Stimulated activated CD4-positive, alpha-beta T cell treated with anti-CD3 and anti-CD28 coated beads, TNF-alpha, amount 100 ng/mL, for 1 hour (primary cell): Measurements from ENCODE around the gene PRXL2B.
"Not testable (repeated sequence)": the region's sequence is repeated elsewhere in the genome, so short reads cannot be mapped to it uniquely, and the experiment has no call there.

Experiments used
- DNase-seq, 3 donors: peaks; one replicate each; pipeline ENCODE4 v3.0.0-alpha.2; 2020; ENCODE audit warnings: low read depth in 3 of 3, low spot score in 1 of 3

PRXL2B gene

GRCh38 chr1:2611621-2612437, 25.3 kb downstream of the PRXL2B start:
- DNase-seq = no peak

GRCh38 chr1:2612591-2613365, 26.2 kb downstream of the PRXL2B start:
- DNase-seq = no peak

- DNase-seq = no peak
Measured at GRCh38 chr1:2614145-2614544, 27.6 kb downstream of the PRXL2B start.

- DNase-seq = no peak
Measured at GRCh38 chr1:2617971-2618470, 31.4 kb downstream of the PRXL2B start.

- no peak for DNase-seq
Measured at GRCh38 chr1:2623571-2624337, 37.2 kb downstream of the PRXL2B start.

GRCh38 chr1:2624735-2625300, 38.2 kb downstream of the PRXL2B start:
- DNase-seq = no peak

- DNase-seq = no peak
Measured at GRCh38 chr1:2625311-2625710, 38.7 kb downstream of the PRXL2B start.

GRCh38 chr1:2625748-2626147, 39.2 kb downstream of the PRXL2B start:
- not testable (repeated sequence) for DNase-seq

- no peak for DNase-seq
Measured at GRCh38 chr1:2627746-2628145, 41.2 kb downstream of the PRXL2B start.

GRCh38 chr1:2628191-2628932, 41.8 kb downstream of the PRXL2B start:
- no peak for DNase-seq

GRCh38 chr1:2628933-2629626, 42.5 kb downstream of the PRXL2B start:
- DNase-seq = no peak

- no peak for DNase-seq
Measured at GRCh38 chr1:2629627-2630497, 43.3 kb downstream of the PRXL2B start.

- DNase-seq = no peak
Measured at GRCh38 chr1:2630498-2631135, 44.0 kb downstream of the PRXL2B start.

- no peak for DNase-seq
Measured at GRCh38 chr1:2631136-2632050, 44.8 kb downstream of the PRXL2B start.

GRCh38 chr1:2632051-2632430, 45.5 kb downstream of the PRXL2B start:
- no peak for DNase-seq

- no peak for DNase-seq
Measured at GRCh38 chr1:2632561-2633361, 46.2 kb downstream of the PRXL2B start, which contains the start of gene MMEL1. MMEL1 (minus strand) TSS chr1:2633016; CDS start chr1:2629484, 3,532 bp downstream.
